ENCODE measurements around the gene CSF1R.

Gene CSF1R

DNA sequence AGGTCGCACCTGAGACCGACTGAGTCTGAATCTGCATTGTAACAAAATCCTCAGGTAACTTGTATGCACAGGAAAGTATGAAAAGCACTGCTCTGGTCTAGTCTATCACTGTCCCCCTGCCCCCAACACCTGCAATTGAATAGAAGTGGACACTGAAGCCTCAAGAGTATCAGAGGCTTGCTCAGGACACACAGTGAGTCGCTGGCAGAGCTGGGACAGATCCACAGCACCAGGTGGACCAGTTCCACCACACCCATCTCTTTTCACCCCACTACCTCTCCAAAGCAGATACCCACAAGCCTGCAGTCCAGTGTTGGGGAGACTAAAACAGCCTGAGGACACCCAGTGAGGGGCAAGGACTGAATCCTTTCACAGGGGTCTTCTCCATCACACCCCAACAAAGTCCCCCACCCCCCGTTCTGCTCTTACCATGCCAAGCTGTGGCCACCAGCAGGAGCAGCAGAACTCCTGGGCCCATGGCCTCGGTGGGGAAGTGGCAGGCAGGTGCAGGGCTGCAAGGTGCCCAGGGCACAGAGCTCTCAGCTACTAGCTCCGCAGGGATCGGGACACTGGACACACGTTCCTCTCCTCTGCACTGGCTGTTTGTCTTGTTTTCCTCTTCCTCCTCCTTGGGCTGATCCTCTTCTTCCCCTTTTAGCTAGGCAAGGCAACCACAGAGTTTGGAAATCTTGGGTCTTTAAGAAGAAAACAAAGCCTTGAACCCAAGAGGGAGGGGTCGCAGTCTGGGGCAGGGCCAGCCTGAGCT lies at the start of gene CSF1R:
TSS of gene CSF1R (minus strand) at position 605 of the 766 bp plus-strand sequence. CDS start at position 478, 127 bp downstream.
- DNase-seq (ENCODE audit: low read depth): no peak

DNA sequence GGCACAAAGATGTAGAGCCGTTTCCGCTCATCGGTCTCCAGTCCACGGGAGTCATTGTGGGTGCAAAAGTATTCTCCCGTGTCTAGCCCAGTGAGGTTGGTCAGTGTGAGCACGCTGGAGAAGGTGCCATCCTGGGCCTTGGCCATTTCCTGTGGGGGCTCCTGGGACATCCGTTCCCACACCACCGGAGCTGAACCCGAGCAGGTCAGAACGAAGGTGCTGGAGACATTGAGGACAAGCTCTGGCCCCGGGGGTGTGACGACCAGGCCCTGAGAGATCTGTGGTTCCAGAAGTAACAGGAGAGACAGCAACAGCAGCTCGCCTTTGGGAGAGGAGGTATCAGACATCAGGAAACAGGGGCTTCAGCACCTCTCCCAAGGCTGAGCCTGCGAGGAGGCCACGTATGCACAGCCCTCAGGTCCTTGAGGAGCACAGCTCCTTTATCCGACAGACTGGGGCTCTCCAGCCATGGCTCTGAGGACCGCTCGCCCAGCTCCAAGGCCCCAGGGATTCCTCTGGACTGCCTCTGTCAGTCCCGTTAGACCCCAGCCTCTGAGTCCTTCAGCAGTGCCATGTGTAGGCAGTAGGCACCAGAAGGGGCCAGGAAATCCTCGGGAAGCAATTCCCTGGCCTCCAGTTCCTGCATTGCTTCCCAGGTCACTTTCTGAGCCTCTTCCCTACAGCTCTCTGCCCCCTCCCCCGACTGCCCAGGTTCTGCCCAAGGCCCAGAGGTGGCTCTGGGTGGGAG lies 49.4 kb upstream of the CSF1R start:
- DNase-seq (ENCODE audit: low read depth): no peak

DNA sequence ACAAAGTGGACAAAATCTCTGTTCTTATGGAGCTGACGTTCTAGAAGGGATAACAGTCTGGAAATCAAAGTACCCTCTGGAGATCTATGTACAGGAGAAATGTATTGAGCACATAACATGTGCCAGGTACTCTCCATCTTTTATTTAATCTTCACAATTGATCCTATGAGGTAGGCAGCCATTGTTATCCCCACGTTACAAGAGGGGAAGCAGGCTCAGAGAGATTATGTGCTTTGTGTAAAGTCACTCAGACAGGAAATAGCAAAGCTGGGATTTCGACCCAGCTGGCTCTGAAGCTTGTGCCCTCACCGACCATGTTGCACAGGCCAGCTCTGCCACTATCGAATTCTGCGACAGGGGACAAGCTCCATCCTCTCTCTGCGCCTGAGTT lies 47.8 kb upstream of the CSF1R start:
- no peak for DNase-seq (ENCODE audit: low read depth)

DNA sequence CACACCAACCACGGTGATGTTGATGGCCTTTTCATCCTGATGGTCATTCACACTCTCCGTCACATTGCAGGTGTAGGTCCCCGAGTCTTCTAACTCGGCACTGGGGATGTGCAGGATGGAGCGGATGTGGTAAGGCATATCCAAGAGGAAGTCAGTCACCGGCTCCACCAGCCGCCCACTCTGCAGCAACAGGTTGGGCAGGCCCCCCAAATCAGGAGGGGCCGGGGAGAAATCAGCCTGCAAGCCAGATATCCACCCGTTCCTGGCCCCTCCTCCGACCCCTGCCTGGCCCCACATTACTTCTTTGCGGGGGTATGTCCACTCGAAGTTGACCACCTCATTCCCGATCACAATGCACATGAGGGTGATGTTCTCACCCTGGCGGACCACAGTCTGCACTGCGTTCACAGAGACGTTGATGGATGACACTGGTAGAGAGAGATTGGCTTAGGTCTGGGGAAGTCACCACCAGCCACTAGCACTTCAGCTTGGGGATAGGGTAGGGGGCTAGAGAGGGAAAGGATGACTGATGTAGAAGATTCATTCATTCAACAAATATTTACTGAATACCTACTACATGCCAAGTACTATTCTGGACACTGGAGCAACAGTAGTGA lies 47.3 kb upstream of the CSF1R start:
- DNase-seq (ENCODE audit: low read depth): no peak

DNA sequence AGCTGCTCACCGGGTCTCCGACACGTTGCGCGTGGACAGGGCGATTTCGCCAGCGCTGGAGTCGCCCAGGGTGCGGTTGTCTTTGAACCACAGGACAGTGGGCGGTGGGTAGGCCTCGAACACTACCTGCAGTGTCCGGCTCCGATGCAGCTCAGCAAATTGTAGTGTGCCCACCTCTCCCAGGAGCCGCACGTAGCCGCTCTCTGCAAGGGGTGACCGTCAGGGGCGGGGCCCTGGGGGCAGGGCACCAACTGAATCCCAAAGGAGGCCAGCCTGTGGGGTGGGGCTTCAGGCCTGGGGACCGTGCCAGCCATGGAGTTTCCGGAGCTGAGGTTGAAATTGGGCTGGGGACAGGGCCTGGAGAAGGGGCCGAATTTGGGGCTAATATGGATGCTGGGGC lies 46.4 kb upstream of the CSF1R start:
- no peak for DNase-seq (ENCODE audit: low read depth)

DNA sequence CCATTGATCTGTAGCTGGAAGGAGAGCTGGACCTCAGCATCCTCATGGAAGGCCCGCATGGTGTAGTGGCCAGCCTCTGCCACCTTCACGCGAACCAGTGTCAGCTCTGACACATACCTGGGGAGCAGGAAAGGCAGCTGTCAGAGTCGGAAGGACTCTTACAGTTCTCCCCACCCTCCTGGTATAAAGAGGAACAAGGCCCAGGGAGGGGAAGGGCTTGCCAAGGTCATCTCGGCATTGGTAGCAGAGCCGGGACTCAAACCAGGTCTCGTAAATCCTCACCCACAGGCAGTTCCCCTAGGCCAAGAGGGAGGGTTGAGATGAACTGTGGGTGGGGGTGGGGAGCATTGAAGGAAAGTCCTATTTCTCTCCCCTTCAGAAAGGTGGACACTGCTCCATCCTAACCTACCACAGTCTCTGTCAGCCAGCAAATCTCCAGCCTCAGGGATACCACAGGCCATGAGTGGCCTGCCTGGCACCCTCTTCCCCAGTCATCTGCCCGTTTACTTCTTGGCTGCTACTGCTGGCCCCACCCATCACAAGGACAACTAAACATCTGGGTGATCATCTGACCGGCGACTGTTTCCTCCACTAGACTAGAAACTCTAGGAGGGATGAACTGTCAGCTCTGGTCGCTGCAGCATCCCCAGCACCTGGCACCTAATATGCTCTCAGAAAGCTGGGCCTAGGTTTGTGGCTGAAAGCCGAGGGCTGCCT lies 45.8 kb upstream of the CSF1R start:
- DNase-seq (ENCODE audit: low read depth): no peak

DNA sequence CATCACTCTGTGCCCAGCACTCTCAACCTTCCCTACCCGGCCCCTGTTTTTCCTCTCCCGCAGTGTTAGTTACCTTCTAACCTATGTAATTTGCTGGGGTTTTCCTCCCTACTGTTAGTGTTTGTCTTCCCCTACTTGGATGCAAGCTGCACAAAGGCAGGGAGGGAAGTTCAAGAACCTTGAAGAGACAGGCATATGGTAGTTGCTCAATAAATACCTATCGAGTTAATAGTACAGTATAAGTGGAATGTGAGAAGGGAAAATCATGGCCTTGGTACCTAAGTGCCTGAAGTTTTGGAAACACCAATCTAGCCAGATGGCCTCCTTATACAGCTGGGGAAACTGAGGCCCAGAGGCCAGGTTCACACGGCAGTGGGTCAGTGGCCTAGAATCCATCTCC lies 45.1 kb upstream of the CSF1R start:
- no peak for DNase-seq (ENCODE audit: low read depth)

DNA sequence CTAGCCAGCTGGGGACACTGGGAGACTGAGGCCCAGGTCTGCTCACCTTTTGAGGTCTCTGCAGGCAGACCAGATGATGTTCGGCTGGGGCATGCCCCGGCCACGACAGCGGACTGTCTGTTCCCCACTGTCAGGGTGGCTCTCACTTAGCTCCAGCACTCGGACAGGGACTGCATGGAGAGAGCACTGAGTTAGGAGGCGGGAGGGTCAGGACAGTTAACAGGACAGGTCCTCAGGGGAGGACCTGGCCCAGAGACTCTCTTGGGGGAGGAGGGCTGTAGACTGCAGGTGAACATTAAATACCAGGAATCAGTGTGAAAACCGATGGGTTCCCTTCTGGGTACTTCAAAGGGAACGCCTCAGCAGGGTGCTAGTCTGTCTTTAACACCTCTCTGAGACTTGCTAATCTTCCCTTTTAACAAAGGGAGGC lies 44.2 kb upstream of the CSF1R start:
- DNase-seq (ENCODE audit: low read depth): no peak

DNA sequence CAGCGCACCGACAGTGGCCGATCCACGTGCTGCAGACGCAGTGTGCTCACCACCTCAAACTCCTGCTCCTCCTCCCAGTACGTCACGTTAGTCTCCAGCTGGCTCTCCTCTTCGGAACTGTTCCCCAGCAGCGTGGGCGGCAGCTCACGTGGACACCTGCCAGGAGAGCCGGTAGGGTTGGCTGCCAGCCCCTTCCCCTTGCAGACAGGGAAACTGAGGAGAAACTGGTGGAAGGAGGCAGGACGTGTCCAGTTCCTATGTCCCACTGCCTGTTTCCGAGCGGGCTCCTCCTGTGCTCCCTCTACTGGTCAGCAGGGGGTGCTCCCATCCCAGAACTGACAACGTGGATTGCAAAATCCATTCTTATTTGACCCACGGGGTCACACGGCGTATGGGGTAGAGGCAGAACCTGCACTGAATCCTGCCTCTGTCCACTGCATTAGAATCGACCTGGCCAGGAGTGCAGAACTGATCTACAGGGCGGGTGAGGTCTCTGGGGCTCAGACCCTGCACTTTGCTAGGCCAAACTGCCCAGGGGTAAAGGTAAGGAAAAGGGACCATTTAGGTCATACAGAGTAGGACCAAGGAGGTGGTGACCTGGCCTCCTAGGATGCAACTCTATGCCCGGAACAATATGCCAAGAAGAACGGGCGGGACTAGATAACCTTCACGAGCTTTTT lies 43.6 kb upstream of the CSF1R start:
- DNase-seq (ENCODE audit: low read depth): no peak

DNA sequence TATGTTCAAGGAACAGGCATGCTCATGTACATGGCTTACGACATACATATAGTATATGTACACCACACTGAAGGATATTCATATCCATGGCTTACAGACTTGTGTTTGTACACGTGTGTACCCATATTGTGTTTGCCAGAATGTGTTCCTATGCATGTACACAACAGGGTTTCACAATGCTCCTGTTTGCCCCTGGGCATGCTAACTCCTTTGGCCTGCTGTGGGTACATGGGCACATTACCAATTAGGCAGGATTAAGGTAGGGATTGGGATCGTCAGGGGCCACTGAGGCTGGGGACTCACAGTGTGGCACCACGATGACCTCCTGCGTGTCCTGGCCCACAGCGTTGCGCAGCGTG lies 43.1 kb upstream of the CSF1R start:
- no peak for DNase-seq (ENCODE audit: low read depth)

DNA sequence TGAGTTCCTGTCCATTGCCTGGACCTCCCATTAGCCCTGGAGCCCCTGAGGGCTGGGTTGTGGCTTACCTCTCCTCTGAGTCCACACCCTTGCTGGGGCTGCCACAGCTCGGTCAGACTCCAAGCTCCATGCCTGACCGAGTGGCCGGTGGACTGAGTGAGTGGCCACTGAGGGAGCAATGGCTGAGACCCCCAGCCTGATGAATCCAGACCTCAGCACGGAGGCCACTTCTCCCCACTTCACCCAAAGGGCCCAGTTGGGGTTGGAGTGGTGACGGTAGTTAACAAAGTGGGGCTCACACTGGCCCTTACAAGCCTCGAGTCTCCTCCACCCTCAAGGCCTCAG lies 40.5 kb upstream of the CSF1R start:
- no peak for DNase-seq (ENCODE audit: low read depth)

DNA sequence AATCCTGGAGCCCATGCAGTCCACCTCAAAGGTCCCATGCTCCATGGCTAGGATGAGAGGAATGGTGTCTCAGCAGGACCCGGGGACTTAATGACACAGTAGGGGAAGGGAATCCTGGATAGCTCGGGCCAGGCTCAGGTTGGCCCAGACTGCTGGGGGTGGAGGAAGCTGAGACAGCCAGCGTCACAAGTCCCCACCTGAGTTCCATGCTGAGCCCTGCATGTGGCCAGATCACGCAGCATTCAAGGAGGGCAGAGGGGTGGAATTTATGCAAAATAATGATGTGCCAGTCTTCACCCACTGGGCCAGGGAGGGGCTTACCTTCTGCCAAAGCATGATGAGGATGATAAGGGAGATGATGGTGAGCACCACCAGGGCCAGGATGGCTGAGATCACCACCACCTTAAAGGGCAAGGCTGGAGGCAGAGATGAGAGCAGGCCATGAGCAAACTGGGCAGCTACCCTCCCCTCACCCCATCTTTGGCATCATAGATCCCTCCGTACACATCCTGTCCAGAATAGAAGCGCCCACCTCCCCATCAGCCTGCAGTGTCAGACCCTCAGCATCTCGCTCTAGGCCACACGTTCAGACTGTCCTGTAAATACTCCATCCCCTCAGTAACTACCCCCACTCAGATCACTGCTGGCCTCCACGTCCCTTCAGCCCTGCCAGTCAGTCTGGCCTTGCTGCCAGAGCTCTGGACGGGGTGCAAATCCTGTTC lies 40.0 kb upstream of the CSF1R start:
- no peak for DNase-seq (ENCODE audit: low read depth)

DNA sequence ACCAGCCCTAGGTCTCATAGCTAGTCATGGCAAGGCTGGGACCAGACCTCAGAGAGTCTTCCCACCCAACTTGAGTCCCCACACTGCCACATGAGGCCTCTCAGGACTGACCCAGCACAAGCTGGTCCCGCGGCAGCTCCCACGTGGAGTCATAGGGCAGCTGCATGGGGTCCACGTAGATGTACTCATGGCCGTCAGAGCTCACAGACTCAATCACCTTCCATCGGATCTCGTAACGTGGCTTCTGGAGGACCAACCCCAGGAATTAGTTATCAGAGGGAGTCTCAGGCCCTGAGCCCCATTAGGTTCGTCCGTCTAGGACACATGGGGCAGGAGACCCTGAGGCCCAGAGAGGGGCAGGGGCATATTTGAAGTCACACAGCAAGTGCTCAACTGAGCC lies 39.0 kb upstream of the CSF1R start:
- DNase-seq (ENCODE audit: low read depth): no peak

DNA sequence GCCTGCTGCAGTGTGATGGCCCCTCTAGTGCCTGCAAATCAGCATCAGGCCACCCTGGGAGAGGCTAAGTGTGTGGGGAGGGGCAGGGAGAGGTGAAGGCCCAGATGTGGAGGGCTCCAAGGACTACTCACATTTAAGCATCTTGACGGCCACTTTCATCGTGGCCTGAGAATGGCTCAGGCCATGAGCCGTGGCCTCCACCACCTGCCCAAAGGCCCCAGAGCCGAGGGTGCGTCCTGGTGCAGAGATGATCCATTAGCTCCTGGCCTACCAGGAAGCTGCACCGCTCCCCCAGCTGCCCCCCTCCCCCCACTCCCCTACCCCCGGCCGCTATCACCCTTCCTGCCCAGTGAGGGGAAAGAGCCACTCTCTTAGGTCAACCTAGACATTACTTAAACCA lies 38.2 kb upstream of the CSF1R start:
- DNase-seq (ENCODE audit: low read depth): no peak

DNA sequence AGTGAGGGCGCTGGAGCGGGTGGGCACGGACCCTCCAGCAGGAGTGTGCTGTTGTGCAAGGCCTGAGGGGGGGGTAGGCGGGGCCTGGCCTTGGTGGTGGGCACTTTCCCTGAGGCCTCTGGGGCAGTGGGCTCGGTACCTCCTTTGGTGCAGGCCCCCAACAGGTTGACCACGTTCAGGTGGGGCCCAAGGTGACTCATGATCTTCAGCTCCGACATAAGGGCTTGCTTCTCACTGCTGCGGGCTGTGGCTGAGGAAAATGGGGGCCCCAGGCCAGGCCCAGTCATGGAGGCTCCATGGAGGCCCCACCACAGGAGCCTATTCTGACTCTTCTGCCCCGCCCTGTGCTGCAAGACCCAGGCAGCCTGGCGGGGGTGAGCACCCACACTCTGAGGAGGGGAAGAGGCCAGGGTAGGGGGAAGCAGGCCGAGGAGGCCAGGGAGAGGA lies 37.8 kb upstream of the CSF1R start:
- no peak for DNase-seq (ENCODE audit: low read depth)

DNA sequence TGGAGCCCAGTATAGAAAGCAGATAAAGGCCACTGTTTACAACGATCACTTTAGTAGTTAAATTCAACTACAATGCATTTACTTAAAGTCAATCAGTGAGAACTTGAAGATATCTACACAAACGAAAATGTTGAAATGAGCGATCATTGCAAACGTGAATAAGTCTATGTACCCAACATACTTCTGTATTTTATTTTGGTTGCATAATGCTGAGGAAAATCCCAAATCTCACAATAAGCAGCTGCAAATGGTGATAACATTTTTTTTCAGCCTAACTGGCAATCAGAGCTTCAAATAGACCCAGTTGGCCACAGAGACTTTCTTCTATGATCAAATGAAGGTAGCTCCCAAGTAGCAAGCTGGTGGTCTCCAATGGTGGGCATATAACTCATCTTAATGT lies 37.2 kb upstream of the CSF1R start:
- DNase-seq (ENCODE audit: low read depth): no peak

DNA sequence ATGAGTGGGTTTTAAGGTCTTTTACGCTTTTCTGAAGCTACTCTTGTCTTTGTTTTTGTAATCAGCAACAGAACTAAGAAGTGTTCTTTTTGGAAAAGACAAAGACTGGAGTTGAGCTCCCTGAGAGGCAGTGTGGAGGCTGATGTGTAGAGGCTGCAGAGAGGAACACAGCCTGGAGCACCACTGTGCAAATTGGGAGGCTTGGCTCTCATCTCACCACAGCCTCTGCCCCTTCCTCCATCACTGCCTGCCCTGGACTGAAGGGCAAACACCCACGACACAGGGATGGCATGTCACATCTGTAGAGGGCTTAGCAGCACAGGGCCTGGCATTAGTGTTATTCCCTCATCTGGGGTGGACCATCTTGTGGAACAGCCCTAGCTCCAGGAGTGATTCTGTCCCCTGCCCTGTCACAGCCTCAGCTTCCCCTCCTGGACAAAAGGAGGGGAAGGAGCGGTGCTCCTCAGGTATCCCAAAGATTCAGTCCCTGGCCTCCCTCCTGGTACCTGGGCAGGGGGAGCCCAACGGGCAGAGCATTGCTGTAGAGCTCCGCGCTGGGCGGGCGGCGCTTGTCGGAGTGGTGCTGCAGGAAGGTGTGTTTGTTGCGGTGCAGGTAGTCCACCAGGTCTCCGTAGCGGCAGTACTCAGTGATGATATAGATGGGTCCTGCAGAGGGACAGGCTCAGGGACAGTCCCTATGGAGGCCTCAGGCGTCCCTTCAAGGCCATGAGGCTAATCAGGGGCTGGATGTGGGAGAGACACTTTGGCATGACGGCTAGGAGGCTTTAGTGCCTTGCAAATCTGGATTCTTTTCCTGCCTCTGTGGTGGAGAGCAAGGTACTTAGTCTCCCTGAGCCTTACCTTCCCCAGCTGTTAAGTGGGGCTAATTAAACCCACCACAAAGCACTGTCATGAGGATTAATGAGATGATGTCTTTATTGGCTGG lies 36.5 kb upstream of the CSF1R start:
- no peak for DNase-seq (ENCODE audit: low read depth)

DNA sequence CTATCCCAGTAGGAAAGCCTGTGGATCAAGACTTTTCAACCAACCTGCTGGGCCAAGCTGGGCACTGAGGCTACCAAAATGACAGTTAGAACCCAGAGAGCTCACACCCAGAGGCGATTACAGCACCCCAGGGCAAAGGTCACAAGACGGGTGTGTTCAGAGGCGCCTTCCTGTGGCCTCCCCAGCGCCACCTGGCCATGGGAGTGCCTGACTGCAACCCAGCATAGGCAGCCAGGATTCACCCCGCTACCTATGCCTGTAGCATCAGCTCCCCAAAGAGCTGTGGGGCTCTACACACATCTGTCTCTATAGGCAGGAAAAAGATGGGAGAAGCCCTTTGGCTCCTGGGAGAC lies 35.8 kb upstream of the CSF1R start:
- no peak for DNase-seq (ENCODE audit: low read depth)

DNA sequence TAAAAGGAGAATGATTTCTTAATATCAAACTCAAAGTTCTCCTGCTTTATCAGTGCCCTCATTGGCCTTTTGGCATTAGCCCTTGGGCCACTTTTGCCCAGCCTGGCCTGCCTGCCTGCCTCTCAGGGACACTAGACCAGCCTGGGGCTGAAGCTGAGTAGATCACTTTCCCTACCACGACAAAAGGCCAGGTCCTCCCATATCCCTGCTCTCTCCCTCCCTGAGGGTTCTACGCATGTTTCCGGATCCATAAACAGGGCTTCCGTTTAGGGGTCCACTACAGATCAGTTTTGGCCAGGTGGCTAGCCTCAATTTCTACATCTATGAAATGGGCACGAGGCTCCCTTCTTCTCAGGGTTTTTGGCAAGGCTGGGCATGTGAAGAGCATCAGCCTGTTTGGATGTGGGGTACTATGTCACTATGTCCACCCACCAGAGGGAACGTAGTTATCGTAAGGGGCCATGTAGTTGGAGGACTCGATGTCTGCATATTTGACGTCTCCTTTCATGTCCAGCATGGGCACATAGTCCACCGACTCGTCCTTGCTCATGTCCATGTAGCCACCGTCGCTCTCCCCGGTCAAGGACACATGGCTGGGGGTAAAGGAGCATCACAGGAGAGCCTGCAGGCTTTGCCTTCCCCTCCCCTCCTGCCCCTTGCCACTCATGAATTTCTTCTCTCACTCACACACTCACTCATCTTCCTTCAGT lies 35.2 kb upstream of the CSF1R start:
- no peak for DNase-seq (ENCODE audit: low read depth)
